Fibroblast of skin of back (primary cell): Measurements from ENCODE around the gene PRC1.
"Not testable (repeated sequence)": the region's sequence is repeated elsewhere in the genome, so short reads cannot be mapped to it uniquely, and the experiment has no call there.

Experiments used
- DNase-seq: peaks from one replicate; pipeline ENCODE4 v3.0.0-alpha.2; 2013

Gene PRC1

DNA sequence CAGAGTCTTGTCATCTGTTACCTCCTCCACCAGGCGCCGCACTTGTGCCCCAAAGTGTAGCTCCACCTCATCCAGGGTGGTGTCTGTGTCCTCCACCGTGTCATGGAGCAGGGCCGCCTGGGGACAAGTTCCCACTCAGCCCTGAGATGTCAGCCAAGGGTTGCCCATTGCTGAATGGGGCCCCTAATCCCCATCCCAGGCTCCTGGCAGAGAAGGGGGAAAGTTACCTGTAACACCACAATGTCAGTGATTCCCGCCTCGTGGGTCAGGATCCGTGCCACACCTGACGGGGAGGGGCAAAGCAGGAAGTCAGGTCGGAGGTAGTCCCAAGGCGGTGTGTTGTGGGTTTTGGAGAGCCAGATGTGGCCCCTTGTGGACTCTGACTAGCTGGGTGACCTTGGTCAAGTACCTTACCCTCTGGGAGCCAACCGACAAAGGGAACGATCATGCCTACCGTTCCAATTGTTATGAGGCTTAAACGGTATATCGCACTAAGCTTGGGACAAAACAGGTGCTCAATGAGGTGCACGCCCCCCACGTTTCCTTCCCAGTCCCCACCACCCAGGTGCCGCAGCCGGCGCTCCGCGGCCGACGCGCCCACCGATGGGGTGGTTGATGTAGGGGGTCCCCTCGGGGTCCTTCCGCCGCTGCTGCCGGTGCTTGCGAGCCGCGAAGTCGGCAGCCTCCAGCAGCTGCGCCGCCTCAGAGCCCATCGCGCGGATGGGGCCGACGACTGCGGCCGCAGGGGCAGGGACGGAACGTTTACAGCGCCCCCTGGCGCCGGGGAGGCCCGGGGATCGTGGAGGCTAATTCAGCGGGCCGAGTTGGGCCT lies 62.3 kb downstream of the PRC1 start, which contains the start of gene HDDC3:
Gene HDDC3 (minus strand): TSS at position 722 of the 832 bp plus-strand sequence. CDS start 9 bp downstream, at position 713.
- DNase-seq: peak; percentile 80

DNA sequence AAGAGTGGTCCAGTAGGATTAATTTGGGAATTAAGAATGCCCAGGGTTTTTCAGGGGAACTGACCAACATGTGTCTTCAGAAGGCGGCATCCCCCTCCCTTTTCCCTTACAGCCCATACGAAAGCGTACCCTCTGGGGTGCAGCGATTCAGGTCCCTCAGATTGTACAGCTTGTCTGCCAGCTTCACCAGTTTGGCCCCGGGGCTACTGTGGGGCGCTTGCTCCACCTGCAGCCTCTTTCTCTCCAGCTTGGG lies 62.8 kb downstream of the PRC1 start:
- no peak for DNase-seq

DNA sequence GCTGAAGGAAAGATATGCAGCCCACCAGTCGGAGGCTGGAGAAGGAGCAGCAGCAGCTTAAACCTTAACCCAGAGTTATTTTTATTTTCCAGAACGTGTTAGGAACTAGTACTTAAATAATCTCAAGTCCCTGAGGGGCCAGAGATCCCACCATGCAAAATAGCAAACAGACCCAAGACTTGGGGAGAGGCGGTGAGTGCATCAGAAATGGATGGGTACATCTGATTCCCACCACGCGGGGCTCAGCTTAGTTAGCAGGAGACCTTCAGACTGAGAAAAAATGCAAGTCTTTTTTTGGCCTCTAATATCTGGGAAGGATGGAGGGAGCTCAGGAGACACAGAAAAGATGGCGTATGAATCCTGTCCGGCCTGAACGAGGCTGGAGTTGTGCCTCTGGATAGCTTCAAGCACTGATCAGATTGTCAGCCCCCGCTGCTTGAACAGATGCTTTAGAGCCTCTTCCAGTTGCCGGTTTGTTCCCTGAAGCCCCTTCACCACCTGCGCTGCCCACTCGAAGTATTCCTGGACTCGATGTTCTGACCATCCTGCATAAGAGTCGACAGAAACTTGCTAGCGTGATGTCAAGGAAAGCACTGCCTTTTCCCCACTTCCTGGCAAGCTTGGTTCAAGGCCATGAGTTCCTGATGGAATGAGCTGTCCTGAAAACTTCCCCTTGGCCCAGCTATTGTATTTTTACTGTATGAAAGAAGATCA lies 63.3 kb downstream of the PRC1 start:
- DNase-seq: no peak

DNA sequence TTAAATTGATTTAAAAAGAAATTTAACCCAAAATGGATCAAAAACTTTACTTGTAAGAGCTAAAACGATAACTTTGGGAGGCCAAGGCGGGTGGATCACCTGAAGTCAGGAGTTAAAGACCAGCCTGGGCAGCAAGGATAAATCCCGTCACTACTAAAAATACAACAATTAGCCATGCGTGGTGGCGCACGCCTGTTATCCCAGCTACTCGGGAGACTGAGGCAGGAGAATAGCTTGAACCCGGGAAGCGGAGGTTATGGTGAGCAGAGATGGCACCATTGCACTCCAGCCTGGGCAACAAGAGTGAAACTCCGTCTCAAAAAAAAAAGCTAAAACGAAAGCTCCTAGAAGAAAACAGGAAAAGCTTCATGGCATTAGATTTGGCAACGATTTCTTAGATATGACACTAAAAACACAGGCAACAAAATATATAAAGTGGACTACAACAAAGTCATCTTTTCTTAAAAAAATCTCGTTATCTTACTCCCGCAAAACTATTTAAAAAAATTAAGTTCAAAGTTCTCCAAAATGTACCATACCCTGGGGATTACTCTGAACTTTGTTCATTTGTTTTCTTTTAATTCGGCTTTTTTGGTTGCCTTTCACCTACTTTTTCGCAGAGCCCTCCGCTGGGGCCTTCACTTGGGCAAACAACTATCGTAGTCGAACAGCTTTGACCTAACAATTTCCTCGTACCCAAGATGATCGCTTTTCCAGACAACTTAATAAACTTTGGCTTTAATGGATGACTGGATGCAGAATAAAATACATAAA lies 64.9 kb downstream of the PRC1 start:
- no peak for DNase-seq

DNA sequence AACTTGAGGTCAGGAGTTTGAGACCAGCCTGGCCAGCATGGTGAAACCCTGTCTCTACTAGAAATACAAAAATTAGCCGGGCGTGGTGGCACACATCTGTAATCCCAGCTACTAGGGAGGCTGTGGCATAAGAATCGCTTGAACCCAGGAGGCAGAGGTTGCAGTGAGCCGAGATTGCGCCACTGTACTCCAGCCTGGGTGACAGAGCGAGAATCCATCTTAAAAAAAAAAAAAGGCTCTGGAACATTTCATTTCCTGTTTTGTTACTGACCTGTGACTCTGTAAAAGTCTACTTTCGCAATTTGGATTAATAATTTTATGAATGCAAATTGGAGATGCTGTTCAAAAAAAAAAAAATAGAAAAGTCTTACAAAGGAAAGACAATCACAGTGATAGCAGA lies 66.2 kb downstream of the PRC1 start:
- not testable (repeated sequence) for DNase-seq

DNA sequence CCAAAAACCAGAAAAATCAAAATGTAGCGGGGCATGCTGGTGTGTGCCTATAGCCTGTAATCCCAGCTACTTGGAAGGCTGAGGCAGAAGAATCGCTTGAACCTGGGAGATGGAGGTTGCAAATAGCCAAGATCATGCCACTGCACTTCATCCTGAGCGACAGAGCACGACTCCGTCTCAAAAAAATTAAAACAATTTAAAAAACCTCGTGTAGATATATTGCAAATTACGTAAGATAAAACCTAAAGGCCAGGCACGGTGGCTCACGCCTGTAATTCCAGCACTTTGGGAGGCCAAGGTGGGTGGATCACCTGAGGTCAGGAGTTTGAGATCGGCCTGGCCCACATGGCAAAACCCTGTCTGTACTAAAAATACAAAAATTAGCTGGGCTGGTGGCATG lies 67.6 kb downstream of the PRC1 start:
- not testable (repeated sequence) for DNase-seq

DNA sequence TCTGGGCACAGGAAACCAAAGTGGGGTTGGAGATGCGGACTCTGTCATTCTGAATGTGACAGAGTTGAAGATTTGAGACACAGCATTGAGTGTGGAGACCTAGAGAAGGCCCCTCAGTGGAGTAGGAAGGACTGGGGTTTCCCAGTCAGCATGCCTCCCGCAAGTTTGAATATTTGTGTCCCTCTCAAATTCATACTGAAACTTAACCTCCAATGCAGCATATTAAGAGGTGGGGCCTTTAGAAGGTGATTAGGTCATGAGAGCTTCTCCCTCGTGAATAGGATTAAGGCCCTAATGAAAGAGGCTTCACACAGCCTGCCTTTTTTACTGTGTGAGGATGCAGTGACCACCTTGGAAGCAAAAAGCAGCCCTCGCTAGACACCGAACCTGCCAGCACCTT lies 70.0 kb downstream of the PRC1 start:
- no peak for DNase-seq

DNA sequence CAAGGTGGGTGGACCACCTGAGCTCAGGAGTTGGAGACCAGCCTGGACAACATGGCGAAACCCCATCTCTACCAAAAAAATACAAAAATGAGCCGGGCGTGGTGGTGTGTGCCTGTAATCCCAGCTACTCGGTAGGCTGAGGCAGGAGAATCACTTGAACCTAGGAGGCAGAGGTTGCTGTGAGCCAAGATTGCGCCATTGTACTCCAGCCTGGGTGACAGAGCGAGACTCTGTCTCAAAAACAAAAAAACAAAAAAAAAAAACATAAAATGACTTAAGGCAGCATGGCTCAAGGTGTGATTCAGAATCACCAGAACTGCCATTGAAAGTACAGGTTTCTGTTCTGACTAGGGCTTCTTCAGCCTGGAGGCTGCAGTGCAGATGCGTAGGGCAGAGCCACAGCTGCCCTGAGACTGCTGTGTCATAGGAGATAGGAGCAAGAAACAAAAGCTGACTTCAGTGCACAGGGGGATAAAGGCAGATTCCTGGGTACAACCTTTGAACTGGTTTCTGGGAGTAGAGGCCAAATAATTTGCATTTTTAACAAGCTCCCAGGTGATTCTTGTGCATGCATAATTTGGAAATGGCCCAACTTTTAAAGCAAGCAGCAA lies 71.5 kb downstream of the PRC1 start:
- not testable (repeated sequence) for DNase-seq

DNA sequence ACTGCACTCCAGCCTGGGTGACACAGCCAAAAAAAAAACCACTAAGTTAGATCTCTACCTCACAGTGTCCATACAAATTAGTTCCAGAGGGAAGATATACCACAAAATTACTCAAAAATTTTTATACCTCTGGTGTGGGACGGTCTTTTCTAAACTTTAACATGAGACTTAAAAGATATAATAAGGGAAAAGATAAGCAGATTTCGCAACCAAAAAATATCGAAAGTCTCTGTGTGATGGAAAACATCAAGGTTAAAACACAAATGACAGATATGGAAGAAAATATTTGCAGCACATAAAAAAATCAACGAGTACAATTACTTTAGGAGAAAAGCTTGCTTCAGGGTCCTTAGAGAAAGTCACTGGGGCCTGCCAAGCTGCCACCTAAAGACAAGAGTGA lies 72.4 kb downstream of the PRC1 start:
- no peak for DNase-seq

DNA sequence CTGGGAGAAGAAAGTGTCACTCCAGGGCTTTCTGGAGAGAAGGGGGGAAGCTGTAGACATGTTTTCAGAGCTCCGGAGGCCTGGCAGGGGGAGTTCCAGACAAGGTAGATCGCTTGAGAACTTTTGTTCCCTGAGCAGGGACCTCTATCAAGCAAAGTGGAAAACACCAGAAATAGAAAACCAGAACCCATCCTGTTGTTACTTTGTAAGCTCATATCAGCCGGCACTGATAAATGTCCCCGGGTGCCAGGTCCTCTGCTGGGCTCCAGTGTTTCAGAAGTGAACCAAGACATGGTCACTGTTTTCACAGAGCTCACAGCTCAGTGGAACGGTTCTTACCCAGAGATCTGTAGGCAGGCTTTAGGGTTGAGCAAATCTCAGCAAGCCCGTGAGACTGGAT lies 75.5 kb downstream of the PRC1 start:
- no peak for DNase-seq

DNA sequence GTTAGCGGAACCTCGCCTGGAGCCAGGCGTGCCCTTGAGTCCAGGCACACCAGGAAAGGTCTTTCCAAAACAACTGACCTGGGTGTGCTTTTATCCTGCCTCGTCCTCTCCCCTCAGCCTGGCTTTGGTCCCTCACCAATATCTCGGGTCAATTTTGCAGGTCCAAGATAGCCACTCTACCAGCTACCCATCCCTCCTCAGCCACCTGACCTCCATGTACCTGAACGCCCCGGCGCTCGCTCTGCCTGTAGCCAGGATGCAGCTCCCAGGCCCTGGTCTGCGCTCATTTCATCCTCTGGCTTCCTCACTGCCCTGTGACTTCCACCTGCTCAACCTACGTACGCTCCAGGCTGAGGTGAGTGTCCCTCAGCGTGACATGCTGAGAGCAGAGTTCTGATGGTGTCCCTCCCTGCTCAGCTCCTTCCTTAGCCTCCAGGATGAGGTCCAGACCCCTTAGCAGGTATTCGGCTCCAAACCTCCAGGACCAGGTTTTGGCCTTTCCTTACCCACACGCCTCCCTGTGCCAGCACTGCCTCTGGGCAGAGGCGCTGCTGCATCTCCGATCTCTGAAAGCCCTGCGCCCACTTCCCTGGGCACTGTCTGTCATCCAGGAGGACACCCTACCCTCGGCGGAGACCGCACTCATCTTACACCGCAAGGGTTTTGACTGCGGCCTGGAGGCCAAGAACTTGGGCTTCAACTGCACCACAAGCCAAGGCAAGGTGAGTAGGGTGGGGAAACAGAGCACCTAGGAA lies 76.1 kb downstream of the PRC1 start:
- no peak for DNase-seq

DNA sequence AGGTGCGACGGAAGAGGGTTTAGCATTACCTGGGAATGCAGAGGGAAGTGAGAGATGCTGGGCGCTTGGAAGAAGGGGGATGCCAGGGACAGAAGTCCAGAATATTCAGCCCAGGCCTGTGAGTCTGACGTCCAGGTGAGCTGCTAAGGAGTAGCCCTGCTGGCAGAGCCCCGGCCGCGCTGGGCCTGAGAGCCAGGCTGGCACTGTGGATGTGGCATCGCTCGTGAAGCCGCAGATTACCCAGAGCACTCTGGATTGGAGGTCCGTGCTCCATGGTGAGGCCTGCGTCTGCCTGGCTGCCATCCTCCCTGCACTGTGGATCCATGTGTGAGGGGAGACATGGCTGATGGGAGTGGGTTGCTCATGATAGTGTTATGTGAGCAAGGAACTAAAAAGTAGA lies 76.8 kb downstream of the PRC1 start:
- no peak for DNase-seq

DNA sequence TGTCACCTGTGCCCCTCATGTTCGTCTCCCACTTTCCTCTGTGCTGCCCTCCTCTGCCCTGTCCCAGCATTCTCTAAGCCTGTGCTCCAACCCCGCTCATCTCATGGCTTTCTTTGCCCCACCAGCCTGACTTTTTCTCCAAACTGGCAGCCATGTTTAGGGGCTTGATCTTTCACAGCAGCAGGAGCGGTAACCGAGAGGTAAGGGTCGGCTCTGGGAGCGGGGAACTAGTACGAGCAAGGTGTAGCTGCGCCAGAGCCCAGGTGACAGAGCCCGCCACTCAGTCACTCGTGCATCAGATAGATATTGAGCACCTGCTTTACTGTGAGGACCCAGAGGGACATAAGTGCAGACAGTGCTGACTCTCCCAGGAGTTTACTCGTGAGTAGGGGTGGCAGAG lies 77.9 kb downstream of the PRC1 start:
- DNase-seq: no peak
